HG02884 (cell line): ENCODE measurements around the gene CRK.

Experiments used
- ATAC-seq: cut with Tn5 transposase; IDR thresholded peaks from one replicate; pipeline ENCODE4 v1.9.1; 2021; ENCODE audit warnings: mild to moderate bottlenecking, moderate library complexity; ENCODE audit not compliant: unreplicated experiment

The CRK gene

DNA sequence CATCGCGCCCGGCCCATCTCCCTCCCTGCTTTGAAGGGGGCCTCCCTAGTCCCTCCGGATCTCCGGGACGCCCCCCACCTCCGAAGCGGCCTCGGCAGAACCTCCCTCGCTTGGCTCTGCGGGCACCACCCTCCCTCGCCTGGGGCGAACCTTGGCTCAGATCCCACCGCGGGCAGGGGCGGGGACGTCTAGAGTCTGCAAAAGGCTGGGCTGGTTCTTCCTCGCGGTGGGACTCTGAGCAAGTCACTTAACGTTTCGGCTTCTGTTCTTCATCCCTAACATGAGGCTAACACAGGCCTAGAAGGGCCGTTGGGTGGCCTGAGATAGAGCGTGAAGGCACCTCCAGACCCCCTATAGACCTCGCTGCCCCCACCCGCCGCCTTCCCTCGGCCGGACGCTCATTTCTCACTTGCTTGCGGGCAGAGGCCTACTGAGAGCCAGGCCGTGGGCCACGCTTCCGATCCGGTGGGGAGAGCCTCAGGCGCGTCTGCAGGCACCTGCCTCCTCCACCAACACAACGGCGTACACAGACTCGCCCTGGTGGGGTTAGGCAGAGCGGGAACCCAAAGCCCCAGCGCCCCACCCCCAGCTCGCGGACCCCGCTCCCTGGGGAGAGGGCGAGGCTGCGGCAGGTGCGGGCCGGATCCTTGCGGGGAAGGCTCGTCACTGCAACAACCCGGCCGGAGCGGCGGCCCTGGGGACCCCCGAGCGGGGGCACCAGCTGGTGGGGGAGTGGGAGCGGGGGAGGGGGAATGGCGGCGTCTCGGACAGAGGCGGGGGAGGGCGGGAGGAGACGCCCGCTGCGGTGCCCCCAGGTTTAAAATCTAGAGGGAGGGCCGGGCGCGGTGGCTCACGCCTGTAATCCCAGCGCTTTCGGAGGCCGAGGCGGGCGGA is 31.0 kb upstream of the CRK start:
- no peak for ATAC-seq

DNA sequence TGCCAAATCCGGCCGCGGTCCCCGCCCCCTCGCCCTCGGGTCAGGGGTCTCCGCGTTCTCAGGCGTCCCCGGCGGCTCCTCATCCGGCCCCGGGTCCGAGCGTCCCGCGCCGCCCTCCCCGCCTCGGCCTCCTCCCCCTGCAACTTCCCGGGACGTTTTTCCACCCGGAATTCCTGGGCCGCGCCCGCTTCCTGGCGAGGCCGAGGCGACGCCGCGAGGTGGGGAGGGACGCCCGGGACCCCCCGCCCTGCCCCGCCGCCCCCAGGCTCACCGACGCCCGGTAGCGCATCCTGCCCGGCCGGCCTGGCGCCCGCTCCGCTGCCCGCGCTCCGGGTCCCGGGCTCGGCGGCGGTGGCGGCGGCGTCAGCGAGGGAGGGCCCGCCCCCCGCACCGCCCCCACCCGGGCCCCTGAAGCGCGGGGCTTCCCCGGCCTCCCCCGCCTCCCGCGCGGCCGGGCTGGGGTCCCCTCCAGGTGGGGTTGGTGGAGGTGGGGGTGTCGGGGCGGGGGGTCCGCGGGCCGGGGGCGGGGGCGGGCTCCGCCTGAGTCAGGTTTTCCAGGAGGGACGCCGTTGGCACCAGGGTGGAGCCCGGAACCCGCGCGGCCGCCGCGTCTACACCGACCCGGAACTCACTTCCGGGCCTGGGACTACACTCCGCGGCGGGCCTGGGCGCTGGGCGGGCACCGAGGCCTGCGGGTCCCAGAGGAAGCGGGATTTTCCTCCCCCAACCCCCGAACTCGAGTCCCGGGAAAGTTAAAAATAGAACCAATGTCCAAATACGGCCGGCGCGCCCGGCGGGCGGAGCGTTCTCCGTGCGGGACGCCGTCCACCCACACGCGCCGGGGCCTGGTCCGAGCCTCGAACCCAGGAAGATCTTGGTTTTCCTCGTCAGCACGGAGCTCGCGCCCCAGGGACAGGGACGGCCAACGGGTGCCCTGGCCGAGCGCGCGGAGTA is 29.7 kb upstream of the CRK start:
- no peak for ATAC-seq

DNA sequence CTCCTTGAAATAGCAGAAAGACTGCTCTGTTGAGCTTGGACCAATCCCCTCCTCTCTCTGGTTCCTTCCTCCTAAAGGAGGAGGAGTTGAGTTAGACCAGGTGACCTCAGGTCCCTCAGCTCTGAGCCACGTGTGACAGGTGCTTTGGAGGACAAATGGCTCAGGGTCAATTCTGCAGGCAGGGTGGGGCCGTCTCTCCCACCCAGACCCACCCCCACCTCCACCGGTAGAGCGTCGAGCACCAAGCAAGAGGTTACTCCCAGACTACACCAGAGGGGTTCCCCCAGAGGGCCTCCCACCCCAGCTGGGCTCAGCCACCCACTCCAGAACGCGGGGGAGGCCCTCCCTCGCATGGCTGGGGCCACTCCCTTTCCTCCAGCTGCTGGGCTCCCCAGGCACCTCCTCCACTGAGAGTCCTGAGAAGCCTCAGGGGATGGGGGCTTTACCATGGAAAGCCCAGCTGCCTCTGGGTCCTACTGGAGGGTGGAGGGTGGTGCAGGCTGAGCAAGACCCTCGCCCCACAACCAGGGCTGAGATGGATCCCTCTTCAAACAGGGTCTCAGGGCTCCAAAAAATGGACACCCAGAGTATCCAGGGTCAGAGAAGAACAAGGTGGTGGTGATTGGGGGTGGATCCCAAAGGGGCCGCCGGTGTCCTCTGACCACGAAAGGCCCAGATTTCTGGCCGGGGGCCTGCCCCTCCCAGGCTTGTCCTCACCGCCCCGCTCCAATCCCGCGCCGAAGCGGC is 28.8 kb upstream of the CRK start:
- ATAC-seq: no peak

DNA sequence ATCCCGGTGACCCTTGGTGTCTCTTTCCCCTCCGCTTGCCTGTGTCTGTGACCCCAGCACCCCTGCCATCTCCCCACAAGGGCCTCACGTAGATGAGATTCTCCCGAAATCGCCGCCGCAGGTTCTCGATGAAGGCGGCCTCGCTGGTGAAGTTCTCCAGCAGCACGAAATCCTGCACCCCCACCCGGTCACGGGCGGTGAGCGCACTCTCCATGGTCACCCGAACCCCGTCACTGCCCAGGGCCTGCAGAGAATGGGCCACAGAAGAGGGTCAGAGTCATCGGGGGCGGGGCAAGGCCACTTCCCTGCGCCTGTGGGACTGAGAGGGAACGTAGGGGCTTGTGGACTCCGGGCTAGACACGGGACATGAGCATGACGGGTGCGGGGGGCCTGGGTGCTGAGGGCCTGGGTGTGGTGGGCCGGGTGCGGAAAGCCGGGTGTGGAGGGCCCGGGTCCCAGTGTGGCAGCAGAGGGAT is 28.1 kb upstream of the CRK start:
- no peak for ATAC-seq

DNA sequence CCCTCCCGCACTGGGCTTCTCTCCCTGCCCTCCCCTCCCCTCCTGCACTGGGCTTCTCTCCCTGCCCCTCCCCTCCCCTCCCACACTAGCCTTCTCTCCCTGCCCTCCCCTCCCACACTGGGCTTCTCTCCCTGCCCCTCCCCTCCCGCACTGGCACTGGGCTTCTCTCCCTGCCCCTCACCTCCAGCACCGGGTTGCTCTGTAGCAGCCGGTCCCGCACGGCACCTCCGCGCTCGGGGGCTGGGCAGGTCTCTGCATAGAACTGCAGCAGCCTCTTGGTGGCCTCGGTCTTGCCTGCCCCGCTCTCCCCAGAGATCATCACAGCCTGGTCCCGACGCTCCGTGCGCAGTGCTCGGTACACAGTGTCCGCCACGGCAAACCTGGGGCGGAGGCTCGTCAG is 26.6 kb upstream of the CRK start:
- ATAC-seq: no peak

DNA sequence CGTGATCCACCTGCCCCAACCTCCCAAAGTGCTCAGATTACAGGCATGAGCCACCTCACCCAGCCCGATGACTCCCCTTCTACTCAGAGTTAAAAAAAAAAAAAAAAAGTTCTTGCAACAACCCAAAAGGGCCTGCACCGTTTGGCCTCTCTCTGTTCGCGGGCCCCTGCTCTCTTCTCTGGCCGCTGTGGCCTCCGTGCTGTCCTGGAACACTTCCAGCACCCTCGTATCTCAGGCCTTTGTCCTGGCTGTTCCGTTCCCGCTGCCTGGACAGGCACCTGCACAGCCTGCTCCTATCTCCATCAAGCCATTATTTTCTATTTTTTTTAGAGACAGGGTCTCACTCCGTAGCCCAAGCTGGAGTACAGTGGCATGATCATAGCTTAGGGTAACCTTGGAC is 25.7 kb upstream of the CRK start:
- ATAC-seq: no peak

DNA sequence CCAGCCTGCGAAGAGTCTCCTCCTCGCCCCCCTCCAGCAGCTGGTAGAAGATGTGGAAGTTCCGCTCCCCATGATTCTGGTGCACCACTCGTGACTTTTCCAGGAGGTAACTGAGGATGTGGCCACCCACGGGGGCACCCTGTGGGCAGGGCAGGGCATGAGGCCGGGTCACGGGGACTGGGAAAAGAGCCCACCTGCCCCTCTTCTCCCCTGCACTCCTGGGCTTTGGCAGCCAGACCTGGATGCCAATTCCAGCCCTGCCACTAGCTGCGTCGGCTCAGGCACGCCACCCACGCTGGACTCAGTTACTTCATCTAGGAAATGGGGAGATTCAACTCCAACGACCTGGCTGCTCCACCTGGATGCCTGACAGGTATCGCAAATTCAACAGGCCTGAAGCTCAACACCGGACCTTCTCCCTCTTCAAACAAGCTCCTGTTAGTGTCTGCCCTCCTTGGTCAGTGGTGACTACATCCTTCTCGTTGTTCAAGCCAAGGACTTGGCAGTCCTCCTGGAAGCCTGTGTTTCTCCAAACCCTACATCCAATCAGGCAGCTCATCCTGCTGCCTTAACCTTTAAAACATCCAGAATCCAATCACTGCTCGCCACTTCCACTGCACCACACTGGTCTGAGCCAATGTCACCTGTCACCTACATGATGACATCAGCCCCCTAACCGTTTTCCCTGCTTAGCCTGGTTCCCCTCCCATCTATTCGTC is 24.9 kb upstream of the CRK start:
- ATAC-seq: no peak

DNA sequence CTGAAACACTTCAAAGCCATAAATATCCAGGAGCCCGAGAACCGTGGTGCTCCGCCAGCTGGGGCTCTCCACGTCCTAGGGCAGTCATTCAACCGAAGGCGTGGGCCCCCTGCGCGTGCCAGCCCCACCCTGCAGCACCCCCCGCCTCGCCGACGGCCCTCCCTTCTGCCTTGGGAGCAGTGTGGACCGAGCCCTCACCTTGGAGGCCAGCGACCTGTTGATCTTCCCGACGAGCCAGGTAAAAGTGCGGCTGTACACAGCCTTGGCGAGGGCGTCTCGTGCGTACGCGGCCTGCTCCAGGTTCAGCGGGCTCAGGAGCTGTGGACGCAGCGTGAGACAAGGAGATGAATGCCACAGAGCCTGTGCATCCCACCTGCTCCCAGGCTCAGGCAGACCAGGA is 22.4 kb upstream of the CRK start:
- ATAC-seq: no peak

DNA sequence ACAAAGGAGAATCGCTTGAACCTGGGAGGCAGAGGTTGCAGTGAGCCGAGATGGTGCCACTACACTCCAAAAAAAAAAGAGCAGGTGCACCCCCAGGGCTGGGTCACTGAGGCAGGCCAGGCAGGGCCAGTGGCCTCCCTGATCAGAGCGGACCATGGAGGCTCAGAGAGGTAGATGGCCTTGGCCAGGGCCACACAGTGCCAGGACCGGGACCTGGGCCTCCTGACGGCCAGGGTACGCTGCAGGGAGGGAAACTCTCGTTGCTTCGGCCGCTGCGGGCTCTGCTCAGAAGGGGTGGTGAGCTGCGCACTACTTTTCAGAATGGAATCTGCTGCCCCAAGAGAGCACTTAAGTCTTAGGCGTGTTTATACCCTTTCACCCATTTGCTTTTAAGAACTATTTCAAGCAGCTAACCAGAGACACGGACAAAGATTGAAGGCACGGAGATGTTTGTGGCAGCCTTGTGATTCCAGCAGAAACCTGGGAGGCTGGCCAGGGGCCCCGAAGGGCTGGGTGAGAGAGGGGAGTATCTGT is 19.4 kb upstream of the CRK start:
- no peak for ATAC-seq

DNA sequence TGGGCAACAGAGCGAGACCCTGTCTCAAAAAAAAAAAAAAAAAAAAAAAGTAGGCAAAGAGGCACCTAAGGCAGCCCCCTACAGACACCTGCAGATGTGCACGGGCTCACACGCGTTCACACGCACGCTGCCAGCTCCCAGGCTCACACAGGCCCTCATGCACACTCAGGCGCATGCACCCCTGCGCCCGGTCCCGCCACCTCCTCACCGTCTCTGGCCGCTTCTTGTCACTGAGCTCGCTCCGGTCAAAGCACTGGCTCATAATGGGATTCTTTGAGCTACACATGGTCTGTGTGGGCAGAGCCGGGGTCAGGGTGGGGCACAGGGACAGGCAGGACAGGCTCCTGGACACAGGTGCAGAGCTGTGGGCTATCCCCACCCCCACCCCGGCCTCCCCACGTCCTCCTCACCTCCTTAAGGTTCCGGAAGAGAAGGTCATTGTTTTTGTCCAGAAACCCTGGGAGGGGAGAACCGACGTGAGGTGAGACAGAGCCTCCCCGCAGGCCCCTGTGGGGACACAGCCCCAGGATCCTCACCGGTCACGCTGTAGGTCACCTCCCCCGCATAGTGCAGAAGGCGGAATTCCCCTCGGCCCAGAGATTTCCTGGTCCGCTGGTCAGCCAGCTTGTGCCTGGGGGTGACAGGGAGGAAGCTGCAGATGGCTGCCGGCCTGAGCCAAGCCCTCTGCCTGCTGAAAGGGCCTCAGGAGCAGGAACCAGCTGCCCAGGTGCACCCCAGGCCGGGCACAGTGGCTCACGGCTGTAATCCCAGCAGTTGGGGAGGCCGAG is 18.6 kb upstream of the CRK start:
- no peak for ATAC-seq

DNA sequence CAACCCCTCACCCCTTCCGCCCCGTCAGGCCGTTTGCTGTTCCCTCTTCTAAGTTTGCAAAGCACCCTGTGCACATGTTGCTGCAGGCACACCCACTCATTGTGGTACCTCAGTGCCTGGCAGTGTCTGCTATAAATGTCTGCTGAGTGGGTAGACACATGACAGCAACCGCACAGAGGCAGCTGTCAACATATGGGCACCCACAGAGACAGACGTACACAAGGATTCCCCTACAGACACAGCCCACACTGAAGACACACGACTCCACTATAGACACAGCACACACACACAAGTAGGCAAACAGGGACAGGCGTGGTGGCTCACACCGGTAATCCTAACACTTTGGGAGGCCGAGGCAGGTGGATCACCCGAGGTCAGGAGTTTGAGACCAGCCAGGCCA is 17.8 kb upstream of the CRK start:
- no peak for ATAC-seq

DNA sequence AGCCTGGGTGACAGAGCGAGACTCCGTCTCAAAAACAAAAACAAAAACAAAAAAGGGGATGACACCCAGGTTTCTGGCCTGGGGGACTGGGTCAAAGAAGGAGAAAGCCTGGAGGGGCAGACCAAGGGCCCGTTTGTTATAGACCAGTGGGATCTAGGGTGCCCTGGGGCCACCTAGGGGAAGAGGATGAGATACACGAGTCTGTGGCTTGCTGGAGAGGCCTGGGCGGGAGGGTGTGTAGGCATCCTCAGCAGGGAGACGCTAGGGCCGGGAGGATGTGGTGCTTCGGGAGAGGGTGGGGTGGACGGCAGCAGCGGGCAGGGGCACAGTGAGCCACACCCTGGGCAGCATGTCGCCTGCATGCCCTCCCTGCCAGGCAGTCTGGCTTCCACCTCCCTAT is 17.1 kb upstream of the CRK start:
- no peak for ATAC-seq

DNA sequence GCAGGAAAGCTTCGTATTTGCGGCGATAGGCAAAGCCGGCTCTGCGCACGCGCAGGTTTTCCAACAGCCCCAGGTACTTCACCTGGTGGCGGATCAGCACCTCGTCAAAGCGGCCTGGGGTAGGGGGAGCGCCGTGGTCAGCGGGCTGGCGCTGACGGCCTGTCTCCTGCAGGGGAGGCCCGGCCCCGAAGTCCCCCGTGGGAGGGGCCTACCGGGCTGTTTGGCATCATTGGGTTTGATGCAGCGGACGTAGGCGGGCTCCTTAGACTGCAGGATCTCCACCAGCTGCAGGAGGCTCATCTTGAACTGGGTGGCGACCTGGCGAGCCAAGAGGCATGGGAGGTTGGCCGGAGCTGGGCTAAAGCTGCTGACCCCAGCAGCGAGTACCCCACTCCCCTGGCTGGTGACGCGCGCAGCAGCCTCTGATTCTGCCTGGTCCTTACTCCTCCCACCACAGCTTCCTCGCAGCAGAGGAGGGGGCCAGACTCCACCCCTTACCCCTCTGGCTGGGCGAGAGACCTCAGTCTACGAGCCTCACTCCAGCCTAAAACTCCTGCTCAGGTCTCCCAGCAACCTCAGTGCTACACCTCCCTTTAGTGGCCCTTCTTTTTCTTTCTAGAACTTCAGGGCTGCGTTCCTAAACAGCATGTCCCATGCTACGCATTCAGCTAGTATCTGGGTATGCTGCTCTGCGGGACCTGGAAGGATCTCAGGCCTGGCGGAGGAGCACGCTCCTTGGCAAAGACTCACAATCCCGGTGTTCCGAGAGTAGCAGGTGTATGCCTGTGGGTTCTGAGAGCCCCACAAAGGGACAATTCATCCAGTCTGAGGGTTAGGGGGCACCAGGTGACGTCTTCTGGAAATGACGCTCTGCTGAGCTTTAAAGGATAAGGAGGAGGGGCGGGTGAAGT is 16.1 kb upstream of the CRK start:
- ATAC-seq: no peak

DNA sequence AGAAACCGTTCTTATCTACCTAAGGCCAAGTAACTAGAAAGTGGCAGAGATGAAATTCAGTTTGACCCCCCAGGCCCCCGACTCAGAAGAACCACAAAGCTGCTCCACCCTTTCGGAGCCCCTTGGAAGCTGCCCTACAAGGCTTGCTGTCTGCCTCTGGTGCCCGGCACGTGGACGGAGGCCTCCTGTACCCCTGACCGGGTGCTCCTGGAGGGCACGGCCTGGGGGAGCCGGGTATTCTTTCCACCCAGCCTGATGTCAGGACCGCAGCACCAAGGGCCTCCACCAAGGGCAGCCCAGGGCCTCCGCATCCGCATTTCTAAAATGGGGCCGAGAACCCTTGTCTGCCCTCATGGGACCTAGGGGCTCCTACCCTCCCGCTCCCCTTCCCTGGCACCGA is 15.5 kb upstream of the CRK start:
- ATAC-seq: no peak

DNA sequence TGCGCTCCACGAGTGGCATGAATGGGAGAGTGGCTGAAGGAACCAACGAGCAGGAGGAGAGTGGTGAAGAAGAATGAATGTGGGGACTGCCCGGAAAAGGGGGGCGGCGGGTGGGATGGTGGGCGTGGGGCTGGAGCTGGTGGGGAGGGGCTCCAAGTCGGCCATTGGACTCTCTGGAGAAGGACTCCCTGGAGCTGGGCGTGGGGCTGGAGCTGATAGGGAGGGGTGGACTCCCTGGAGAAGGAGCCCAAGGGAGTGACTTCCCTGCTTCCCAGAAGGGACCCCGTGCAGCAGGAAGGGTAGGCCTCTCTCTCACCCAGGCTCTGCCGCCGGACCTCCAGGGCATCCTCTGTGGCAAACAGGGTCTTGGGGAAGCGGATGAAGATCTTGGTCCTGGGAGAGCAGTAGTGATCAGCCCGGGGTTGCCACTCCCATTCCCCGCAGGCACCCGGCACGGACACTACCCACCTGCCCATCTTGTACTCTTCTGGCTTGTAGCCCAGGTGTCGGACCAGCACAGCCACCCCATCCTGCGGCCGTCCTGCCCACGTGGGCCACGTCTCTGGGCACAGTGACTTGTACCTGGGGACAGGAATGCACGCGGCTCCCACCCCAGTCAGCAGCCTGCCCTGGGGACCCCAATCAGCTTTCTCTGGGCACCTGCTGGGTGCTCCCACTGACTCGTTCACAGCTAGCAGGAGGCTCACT is 14.9 kb upstream of the CRK start:
- ATAC-seq: no peak

DNA sequence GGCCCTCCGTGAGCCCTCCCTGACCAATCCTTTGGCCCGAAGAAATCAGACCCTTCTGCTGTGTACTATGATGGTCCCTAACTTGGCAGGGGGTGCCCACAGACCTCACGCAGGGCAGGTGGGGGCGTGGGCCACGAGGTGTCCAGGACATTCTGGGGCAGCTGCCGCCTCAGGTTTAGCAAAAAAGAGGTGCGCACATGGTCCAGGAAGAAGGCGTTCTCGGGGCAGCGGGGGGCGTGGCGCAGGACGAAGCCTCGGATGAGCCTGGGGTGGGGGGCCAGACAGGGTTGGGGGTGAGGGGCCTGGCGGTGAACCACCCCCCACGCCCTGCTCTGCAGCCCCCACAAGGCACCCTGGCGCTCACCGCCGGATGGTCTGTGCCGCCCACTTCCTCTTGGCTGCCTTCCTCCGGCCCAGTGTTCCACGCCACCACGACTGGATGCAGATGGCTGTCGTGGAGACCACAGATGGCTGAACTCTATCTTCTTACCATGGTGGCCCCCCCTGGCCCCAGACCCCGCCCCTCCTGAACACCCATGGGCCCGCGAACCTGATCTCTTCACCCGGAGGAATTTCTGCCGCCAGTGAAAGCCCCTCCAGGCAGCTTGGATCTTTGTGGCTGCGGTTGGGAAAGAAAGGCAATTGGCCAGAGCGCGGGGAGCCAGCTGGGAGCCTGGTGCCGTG is 14.2 kb upstream of the CRK start:
- no peak for ATAC-seq

DNA sequence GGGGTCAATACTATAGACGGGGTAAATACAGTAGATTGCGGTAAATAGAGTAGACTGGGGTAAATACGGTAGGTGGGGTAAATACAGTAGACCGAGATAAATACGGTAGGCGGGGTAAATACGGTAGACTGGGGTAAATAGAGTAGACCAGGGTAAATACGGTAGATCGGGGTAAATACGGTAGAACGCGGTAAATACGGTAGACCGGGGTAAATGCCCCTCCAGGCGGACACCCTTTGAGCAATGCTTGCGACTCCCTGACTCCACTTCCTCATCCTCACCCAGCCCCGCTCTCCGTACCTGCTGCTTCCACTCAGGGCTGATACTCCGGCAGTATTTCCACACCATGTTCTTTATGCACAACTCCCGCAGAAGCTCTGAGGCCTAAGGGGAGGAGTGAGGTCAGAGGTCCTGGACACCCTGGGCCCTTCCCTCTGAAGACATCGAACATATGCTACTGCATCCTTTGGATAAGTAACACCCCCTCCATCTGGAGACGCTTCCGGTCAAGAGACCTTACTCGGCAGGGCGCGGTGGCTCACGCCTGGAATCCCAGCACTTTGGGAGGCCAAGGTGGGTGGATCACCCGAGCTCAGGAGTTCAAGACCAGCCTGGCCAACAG is 13.3 kb upstream of the CRK start:
- no peak for ATAC-seq
